GM10248 (cell line): Measurements from ENCODE around the gene TSPAN31.

ENCODE experiments used
- CTCF ChIA-PET: fragments of 300-600 bp; sonication (Branson Sonifier 250); formaldehyde crosslinking; extraction: SDS; loops from one replicate; lab custom pipeline; 2021; ENCODE audit warnings: antibody characterized with exemption; lab: Yijun Ruan, JAX
- POLR2A ChIA-PET: fragments of 350-650 bp; sonication (Branson Sonifier 250); formaldehyde crosslinking; extraction: SDS; loops from one replicate; lab custom pipeline; 2020; ENCODE audit warnings: antibody characterized with exemption; lab: Yijun Ruan, JAX
- DNase-seq: peaks from one replicate; pipeline ENCODE4 v3.0.0; 2012; ENCODE audit errors: extremely low spot score
- TF ChIP-seq, protein P1 (sequence below): IDR thresholded peaks from 2 replicates; pipeline ENCODE4 v1.5.1; 2012; ENCODE audit warnings: mild to moderate bottlenecking, low read depth; ENCODE audit errors: extremely low read depth, missing control alignments, control extremely low read depth

The TSPAN31 gene

DNA sequence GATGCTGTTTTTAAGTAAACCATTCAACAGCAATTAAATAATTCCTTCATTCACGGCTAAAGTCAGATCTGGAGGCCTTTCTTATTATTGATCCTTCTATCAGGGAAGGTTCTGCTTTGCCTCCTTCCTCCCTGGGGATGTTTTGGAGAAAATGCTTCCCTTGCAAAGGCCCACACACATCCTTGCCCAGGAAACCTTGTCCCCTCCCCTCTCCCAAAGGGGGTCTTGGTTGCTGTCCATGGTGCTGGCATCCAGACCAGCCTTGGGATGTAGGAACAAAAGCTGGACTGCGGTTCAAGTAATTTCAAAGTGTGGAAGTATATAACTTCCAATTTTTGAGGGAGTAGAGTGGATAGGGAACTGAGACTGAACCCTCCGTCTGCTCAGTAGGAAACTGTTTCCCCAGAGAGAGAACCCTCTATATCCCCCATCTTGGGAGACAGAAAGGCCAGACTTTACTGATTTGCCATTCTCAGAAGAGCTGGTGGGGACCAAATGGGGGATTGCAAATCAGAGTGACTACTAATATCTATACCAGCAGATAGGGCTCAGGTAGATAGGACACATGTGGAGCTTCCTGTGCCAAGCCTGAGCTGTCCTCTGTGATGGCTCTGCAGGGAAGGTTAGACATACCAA lies 15.6 kb downstream of the TSPAN31 start:
- no peak for DNase-seq
- TF ChIP-seq, protein P1, sequence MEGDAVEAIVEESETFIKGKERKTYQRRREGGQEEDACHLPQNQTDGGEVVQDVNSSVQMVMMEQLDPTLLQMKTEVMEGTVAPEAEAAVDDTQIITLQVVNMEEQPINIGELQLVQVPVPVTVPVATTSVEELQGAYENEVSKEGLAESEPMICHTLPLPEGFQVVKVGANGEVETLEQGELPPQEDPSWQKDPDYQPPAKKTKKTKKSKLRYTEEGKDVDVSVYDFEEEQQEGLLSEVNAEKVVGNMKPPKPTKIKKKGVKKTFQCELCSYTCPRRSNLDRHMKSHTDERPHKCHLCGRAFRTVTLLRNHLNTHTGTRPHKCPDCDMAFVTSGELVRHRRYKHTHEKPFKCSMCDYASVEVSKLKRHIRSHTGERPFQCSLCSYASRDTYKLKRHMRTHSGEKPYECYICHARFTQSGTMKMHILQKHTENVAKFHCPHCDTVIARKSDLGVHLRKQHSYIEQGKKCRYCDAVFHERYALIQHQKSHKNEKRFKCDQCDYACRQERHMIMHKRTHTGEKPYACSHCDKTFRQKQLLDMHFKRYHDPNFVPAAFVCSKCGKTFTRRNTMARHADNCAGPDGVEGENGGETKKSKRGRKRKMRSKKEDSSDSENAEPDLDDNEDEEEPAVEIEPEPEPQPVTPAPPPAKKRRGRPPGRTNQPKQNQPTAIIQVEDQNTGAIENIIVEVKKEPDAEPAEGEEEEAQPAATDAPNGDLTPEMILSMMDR = no peak
- ChIA-PET CTCF (interaction anchor here (1.2 to 2.3 kb wide), 6 partner anchors 9 to 177 kb away, joined by 3 to 8 read pairs (median 6); partner anchors contain the start of genes CDK4, EEF1AKMT3, METTL1 and TSPAN31), POLR2A (no interaction called here)

DNA sequence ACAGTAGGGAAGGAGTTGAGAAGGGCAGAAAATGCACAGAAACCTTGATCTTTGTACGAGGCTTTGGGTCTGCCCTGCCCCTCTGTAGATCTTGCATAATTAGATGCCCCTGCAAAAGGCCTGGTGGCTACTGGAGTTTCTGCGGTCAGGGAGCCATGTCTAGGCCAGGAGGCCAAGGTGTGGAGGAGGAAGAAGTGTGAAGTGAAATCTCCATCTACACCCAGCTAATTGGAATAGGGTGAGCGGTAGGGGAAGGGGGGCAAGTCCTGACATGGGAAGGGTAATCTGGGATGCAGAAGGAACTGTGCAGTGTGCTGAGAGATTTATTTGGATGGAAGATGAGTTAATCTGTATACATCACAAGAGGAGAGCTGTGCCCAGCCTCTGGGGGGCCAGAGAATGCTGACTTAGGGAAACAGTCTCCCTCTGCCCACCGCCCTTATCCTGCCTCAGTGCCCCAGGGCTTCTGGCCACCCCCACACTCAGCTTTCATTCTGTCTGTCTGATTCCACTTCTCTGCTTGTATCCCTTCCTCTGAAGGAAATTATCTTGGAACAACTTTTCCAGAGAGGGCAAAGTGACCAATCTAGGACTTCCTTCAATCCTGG lies 16.7 kb downstream of the TSPAN31 start:
- ChIA-PET POLR2A (no interaction called here), CTCF (interaction anchor here (1.4 to 2.9 kb wide), 3 partner anchors 10 to 18 kb away, joined by 3 to 12 read pairs (median 6); partner anchors contain the start of genes CDK4, EEF1AKMT3 and METTL1)
- DNase-seq = no peak
- TF ChIP-seq, protein P1 = no peak

DNA sequence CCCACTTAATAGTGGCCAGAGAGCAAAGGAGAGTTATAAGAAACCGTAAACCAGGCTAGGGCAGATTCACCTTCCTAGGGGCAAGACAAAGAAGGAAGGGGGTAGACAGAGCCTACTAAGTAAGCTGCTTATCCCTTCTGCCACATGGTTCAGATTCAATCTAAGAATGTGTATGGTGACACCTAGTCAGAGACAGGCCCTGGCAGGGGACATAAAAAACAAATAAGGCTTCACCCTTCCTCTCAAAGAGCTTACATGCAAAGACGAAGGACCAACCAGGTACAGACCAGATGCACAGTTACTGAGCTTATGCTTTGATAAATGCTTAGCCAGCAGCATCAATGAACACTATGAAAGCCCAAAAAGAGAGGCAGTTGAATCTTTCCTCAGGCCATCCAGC lies 17.6 kb downstream of the TSPAN31 start:
- POLR2A ChIA-PET = no interaction called here
- DNase-seq = no peak
- CTCF ChIA-PET = interaction anchor here (2.9 kb wide), 1 partner anchor 17 kb away, joined by 12 read pairs; no protein-coding TSS in a partner anchor
- TF ChIP-seq, protein P1 = no peak

DNA sequence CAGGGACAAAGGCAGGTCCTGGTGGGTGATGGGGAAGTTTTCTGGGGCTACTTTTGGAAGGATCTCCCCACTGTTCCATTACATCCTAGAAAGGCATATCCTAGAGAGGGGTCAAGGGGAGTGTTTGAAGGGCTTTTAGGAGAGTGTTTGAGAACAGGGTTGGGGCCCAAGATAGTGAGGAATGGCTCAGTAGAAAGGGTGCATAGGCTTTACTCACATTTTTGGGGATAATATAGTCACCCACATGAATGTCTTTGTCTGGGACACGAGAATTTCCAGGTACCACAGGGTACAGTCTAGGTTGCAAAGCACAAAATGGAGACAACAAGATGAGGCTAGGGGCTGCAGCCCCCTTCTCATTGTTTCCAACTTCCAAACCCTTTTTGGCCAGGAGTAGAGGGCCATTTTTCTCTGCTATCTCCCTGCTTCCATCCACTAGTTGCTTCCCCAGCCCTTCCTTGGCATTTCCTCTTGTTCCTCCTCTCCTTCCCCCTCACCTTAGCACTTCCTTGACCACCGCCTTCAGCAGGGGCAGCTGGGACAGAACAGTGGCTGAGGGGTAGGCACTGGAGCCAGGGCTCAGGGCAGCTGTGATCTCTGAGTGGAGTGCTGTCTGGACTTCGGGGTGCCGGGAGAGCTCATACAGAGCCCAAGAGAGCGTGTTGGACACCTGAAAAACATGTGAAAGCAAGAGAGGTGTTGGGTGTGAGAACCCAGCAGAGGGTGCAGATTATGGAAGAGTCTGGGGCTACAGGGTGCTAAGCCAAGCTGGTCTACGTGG lies 19.2 kb downstream of the TSPAN31 start:
- CTCF ChIA-PET = interaction anchor here (1.0 to 2.9 kb wide), 5 partner anchors 8 to 73 kb away, joined by 3 to 12 read pairs (median 5); partner anchors contain the start of genes CDK4 and TSFM
- DNase-seq = no peak
- POLR2A ChIA-PET = no interaction called here
- TF ChIP-seq, protein P1 = no peak

DNA sequence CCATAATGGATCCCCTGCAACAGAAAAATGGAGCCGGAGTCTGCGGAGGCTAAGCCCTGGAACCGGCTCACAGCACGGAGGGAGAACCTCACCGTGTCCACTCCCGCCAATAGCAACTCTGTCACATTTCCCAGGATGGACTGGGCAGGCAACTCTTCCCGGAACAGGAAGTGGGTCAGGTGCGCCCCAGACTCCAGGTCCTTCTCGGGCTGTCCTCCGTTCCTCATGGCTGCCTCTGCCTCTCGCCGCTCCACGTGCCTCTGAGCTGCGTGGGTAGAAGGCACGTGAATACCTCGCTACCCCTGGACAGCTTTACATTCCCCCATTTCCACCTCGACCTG lies 19.8 kb downstream of the TSPAN31 start:
- TF ChIP-seq, protein P1 = no peak
- ChIA-PET CTCF (interaction anchor here (0.6 to 2.3 kb wide), 6 partner anchors 8 to 181 kb away, joined by 3 to 7 read pairs (median 3); partner anchors contain the start of genes AVIL, CDK4 and TSFM), POLR2A (no interaction called here)
- DNase-seq = no peak
